NCI-H345 treated with DMSO at 0.1 percent for 48 hours (cell line): ENCODE measurements around the gene ZBTB17.
"Not testable (repeated sequence)": the region's sequence is repeated elsewhere in the genome, so short reads cannot be mapped to it uniquely, and the experiment has no call there.

Experiments
- DNase-seq: peaks from one replicate; lab custom pipeline; 2025; ENCODE audit not compliant: unreplicated experiment; lab: John Stamatoyannopoulos, UW

ZBTB17 gene

DNA sequence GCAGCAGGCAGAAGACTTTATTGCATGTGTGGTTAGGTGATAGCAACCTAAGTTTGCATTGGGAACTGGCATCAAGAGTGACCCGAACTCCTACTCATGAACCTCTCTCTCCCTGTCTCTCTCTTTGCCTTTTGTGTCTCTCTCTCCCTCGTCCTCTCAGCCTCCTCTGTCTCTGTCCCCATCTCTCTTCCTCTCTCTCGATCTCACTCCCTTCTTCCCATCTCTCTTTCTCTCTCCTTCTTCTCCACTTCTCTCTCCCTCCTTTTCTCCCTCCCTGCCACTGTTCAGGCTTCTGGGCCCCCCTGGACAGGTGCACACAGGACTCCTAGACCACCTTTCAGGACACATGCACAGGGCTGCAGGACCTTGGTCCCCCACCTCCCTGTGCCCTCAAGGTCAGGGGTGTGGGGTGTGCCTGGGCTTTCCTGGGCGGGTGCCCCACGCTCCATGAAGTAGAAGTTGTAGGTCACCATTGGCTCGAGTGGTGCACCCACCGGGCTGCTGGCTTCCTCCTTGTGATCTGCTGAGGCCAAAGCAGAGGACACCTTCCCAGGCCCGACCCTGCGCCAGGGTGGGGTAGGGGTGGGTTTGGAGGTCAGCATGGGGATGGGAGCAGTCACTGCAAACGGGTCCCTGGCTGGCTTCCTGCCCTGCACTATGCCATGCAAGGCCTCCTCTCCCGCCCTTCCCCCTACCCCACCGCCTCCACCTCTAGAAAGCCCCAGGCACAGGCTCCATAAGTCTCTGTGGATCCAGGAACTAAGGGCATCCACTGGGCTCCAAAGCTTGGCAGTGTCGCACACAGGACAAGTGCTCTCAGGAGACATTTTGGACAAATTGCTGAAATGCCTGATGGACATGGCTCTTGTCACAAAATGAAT, 13.2 kb upstream of the ZBTB17 start:
- DNase-seq = no peak

- DNase-seq = no peak
These were observed 9.9 kb upstream of the ZBTB17 start for GRCh38 chr1:15985611-15986297.

DNA sequence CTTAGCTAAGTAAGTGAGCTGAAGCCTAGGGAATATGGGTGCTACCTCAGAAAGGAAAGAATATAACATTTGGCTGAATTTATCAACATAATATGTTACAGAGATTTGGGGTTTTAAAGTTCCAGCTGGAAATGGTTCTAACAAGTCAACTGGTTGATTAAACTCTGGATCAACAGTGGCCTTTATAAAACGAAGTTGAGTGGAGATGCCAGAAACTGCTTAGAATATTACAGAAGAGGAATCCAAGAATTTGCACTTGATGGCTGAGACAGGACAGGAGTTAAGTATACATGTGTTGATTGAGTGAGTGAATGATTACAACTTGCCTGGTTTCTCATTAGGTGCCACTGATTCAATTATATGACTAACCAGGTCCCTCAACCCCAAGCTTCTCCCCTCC, 7.4 kb upstream of the ZBTB17 start:
- DNase-seq = no peak

- no peak for DNase-seq
These were observed 5.8 kb upstream of the ZBTB17 start for GRCh38 chr1:15981679-15982078.

- DNase-seq = not testable (repeated sequence)
These were observed 2.0 kb upstream of the ZBTB17 start for GRCh38 chr1:15977947-15978346.

DNA sequence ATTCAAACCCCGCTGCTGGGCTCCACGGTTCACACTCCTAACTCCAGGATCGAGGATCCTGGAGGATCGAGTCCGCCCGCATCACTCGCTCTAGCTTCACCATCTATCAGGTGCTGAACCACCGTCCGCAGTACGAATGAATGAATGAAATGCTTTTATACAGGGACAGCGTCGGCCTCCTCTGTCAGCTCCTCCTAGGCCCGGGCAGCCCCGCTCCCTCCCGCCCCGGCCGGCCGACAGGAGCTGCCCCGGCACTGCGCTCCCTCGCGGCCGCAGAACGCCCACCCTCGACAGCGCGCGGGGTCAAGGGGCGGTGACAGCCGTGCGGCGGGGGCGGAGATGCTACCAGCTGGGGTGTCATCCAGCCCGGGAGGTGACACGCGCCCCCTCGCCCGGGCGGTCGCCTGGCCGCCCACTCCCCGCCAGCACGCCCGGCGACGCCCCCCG, 520 bp downstream of the ZBTB17 start:
- DNase-seq = peak; percentile 8

DNA sequence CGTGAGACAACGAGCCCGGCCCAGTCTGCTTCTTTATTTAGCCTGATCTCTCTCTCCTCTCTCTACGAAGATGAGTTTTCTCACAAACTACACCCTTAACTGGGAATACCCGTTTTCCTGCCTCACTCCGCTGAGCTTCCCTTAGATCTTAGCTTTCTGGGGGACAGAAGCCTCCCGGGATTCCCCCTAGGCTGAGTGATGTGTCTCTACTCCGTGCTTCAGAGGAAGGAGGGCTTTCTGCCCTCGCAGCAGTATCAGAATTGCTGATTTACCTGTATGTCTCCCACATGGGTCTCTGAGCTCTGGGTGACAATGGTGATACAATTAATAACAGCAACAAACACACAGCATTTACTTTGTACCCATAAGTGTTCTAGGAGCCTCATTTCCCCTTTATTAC, 1.0 kb downstream of the ZBTB17 start:
- no peak for DNase-seq

DNA sequence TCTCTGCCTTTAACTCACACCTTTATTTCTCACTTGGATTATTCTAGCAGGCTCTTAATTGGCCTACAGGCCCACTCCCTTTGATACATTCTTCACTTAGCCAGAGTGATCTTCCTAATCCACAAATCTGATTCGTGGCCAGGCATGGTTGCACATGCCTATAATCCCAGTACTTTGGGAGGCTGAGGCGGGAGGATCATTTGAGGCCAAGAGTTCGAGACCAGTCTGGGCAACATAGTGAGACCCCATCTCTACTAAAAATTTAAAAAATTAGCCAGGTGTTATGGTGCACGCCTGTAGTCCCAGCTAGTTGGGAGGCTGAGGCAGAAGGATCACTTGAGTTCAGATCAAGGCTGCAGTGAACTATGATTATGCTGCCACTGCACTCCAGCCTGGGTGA, 2.1 kb downstream of the ZBTB17 start:
- no peak for DNase-seq

DNA sequence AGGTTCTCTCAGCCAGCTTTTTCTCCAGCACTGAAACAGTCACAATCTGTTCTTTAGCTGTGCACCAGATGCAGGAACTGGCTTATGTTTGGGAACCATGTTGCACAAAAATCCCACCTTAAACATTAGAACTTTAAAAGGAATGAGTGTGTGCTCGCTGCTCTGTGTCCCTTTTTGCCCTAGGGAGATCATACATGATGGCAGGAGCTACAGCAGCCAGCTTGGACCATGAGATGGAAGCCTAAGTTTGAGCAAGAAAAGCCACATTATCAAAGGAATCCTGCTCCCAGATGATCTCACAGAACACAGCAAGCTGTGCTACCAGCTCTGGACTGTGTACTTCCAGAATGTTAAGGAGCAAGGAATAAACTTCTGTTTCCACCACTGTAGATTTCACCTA, 3.5 kb downstream of the ZBTB17 start:
- no peak for DNase-seq

- no peak for DNase-seq
These were observed 5.0 kb downstream of the ZBTB17 start for GRCh38 chr1:15970911-15971310.

GRCh38 chr1:15969321-15969880, 6.5 kb downstream of the ZBTB17 start:
- no peak for DNase-seq

- no peak for DNase-seq
These were observed 7.7 kb downstream of the ZBTB17 start for GRCh38 chr1:15968172-15968571.

DNA sequence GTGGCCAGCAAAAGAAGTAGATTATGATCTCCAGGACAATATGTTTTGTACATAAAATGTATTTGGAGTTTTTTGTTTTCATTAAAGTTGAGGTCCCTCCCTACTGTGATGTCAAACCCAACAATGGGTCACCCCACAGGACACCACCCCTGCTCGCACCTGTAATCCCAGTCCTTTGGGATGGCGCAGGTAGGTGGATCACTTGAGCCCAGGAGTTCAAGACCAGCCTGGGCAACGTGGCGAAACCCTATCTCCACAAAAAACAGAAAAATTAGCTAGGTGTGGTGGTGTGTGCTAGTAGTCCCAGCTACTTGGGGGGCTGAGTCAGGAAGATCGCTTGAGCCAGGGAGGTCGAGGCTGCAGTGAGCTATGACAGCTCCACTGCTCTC, 9.0 kb downstream of the ZBTB17 start:
- no peak for DNase-seq

DNA sequence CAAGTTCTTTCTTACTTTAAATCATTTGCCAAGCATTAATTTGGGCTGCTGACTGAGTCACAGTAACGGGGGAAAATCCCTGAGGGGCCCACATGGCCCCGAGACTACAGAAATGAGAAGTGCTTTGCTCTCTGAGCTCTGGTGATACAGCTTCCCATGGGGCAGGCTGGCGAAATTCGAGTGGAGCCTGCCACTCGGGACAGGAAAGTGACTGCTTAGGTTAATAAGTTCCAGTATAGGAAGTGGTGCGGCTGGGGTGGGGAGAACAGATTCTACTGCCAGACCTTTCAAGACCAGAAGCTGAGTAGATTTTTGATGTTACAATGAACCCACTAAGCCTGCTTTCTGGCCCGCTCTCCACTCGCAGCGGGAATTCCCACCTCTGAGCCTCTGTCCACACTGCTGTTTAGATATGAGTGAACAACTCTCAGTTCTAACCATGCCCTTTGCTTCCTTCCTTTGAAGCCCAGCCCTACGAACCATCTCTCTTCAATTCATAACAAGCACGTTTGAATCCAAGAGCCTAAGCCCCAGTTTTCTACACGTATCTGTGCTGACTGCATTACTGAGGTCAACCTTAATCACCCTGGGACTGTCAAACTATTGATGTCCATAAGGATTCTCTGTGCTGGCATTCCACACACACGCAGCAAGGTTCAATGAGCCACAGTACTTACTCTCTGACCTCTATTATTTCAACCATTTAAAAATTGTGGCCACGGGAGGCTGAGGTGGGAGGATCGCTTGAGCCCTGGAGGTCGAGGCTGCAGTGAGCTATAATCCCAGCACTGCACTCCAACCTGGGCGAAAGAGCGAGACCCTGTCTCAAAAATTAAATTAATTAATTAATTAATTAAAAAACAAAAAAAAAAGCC, 9.6 kb downstream of the ZBTB17 start:
- no peak for DNase-seq

GRCh38 chr1:15965228-15965767, 10.6 kb downstream of the ZBTB17 start:
- DNase-seq = no peak

GRCh38 chr1:15963968-15964648, 11.8 kb downstream of the ZBTB17 start:
- no peak for DNase-seq

- no peak for DNase-seq
These were observed 12.4 kb downstream of the ZBTB17 start for GRCh38 chr1:15963363-15963967.

- DNase-seq = no peak
These were observed 13.1 kb downstream of the ZBTB17 start for GRCh38 chr1:15962671-15963362.

- no peak for DNase-seq
These were observed 13.7 kb downstream of the ZBTB17 start for GRCh38 chr1:15962176-15962575.
